Measurements from ENCODE around the gene PLEKHH3.
A peak's percentile ranks its signal among the peaks of the same experiment; 100 is the strongest.

Gene PLEKHH3

DNA sequence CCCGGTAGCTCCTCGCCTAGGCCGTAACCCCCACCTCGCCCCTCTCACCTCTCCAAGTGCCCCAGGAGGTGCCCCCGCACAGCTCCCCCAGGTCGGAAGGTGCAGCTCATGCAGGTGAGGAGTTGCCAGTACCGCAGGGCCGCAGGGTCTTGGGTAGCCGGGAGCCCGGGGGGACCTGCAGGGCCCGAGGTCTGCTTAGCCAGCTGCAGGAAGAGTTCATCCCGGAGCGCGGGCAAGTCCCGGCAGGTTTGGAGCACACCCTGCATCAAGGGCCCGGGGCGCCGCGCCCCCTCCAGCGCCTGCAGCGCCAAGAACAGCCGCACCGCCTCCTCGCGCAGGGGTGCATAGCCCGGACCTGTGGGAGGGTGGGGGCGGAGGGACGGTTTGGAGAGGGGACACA, 4.8 kb downstream of the PLEKHH3 start:
- WGBS, result 80% methylated on average over 28 of the region's 28 CpGs
- H2AK5ac ChIP-seq (ENCODE audit: low read length, severe bottlenecking), result no peak overlapping the region

DNA sequence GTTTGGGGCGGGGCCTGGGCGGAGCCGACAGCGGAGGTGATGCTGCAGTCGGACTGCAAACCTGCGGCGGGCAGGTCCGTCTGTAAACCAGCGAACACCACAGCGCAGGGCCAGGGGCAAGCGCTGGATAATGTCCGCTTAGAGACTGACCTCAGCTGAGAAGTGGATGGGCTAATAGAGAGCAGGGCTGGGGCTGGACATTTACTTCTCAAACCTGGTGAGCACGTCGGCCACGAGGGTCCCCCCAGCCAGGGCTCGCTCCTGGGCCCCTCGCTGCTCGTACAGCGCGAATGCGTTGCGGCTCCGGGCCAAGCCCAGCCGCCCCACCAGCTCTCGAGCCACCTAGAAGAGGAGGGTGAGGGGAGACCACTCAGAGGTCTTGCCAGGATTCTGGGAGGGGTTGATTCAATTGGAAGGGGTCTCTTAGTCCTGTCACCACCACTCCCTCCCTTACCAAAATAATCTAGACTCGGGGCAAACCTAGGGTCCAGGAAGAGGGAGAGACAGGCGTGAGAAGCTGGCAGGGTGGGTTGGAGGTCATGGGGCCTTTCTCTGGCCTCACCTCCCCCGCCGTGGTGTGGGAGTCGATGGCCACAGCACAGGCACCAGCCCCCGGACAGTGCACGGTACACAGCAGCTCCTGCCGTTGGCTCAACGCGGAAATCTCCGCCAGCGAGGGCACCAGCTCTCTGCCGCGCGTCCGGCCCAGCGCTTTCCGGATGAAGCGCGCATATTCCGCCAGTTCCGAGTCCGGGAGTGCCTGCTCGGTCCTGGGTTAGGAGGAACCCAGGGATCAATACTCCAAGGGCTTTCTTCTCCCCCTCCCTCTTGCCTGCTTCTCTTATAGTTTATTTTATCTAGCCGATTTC, 5.8 kb downstream of the PLEKHH3 start:
- peaks cover 39% of the 10 kb centered on the region for H3K79me1 ChIP-seq (replicated peaks; ENCODE audit: low read length, poor library complexity, severe bottlenecking)
- H2BK120ac ChIP-seq (ENCODE audit: low read depth, low read length), result no peak overlapping the region
- H3K36me3 ChIP-seq (ENCODE audit: control insufficient read depth in 1 of 2, insufficient read depth in 2 of 2, low read depth in 1 of 2, low read length in 2 of 2), result peaks cover 57 to 79% of the 10 kb centered on the region in 2 experiments
- no peaks in the 10 kb centered on the region for H3K9me3 ChIP-seq (ENCODE audit: control insufficient read depth, low read length)
- no peak overlapping the region for H3K9ac ChIP-seq (ENCODE audit: low read length)
- H2BK5ac ChIP-seq (ENCODE audit: low read depth, low read length, poor library complexity, severe bottlenecking), result no peak overlapping the region
- no peak overlapping the region for H3K18ac ChIP-seq (ENCODE audit: low read depth in 1 of 2, low read length in 2 of 2)
- H2AFZ ChIP-seq (ENCODE audit: low read depth, low read length), result no peak overlapping the region
- H2AK5ac ChIP-seq (ENCODE audit: low read length, severe bottlenecking), result no peak overlapping the region
- no peak overlapping the region for H3K27ac ChIP-seq (ENCODE audit: low read length, poor library complexity, severe bottlenecking)
- 85% methylated on average over 40 of the region's 50 CpGs for WGBS
- no peak overlapping the region for H3K4ac ChIP-seq (ENCODE audit: low read depth in 1 of 2, low read length in 2 of 2)
- no peak overlapping the region for H3K4me3 ChIP-seq (ENCODE audit: insufficient read depth in 1 of 2, low read depth in 1 of 2, low read length in 2 of 2)
- H2BK15ac ChIP-seq (ENCODE audit: low read depth, poor library complexity, severe bottlenecking), result no peak overlapping the region
- no peak overlapping the region for H4K91ac ChIP-seq (ENCODE audit: low read length)
- H3K23ac ChIP-seq (ENCODE audit: low read length in 2 of 2), result no peak overlapping the region
- H3K14ac ChIP-seq (ENCODE audit: low read length in 2 of 2), result no peak overlapping the region
- peak overlapping the region; percentile 30 for H4K8ac ChIP-seq (ENCODE audit: low read length)
- no peak overlapping the region for H2BK12ac ChIP-seq (ENCODE audit: low read length in 2 of 2)
- no peak for DNase-seq
- no peaks in the 10 kb centered on the region for H3K27me3 ChIP-seq (ENCODE audit: control insufficient read depth in 1 of 2, insufficient read depth in 1 of 2, low read length in 2 of 2)
- no peak overlapping the region for H3K4me2 ChIP-seq (ENCODE audit: low read length, poor library complexity, severe bottlenecking)
- H3K4me1 ChIP-seq (ENCODE audit: control insufficient read depth, insufficient read depth, low read depth, low read length), result peaks cover 59% of the 10 kb centered on the region

More for the DNA sequence above, 4.8 kb downstream of the PLEKHH3 start:
- H4K8ac ChIP-seq (ENCODE audit: low read length), result no peak overlapping the region
- H3K4ac ChIP-seq (ENCODE audit: low read depth in 1 of 2, low read length in 2 of 2), result no peak overlapping the region
- no peak overlapping the region for H2BK15ac ChIP-seq (ENCODE audit: low read depth, poor library complexity, severe bottlenecking)
- H3K14ac ChIP-seq (ENCODE audit: low read length in 2 of 2), result no peak overlapping the region
- DNase-seq, result no peak
- peaks cover 48 to 69% of the 10 kb centered on the region in 2 experiments for H3K36me3 ChIP-seq (ENCODE audit: control insufficient read depth in 1 of 2, insufficient read depth in 2 of 2, low read depth in 1 of 2, low read length in 2 of 2)
- no peak overlapping the region for H3K27ac ChIP-seq (ENCODE audit: low read length, poor library complexity, severe bottlenecking)
- no peak overlapping the region for H4K91ac ChIP-seq (ENCODE audit: low read length)
- no peak overlapping the region for H2AFZ ChIP-seq (ENCODE audit: low read depth, low read length)
- no peak overlapping the region for H2BK12ac ChIP-seq (ENCODE audit: low read length in 2 of 2)
- H2BK120ac ChIP-seq (ENCODE audit: low read depth, low read length), result no peak overlapping the region
- peaks cover 38% of the 10 kb centered on the region for H3K79me1 ChIP-seq (replicated peaks; ENCODE audit: low read length, poor library complexity, severe bottlenecking)
- H3K18ac ChIP-seq (ENCODE audit: low read depth in 1 of 2, low read length in 2 of 2), result no peak overlapping the region
- H3K4me3 ChIP-seq (ENCODE audit: insufficient read depth in 1 of 2, low read depth in 1 of 2, low read length in 2 of 2), result no peak overlapping the region
- H3K9me3 ChIP-seq (ENCODE audit: control insufficient read depth, low read length), result no peaks in the 10 kb centered on the region
- H3K9ac ChIP-seq (ENCODE audit: low read length), result no peak overlapping the region
- H2BK5ac ChIP-seq (ENCODE audit: low read depth, low read length, poor library complexity, severe bottlenecking), result no peak overlapping the region
- no peak overlapping the region for H3K23ac ChIP-seq (ENCODE audit: low read length in 2 of 2)
- H3K4me1 ChIP-seq (ENCODE audit: control insufficient read depth, insufficient read depth, low read depth, low read length), result peaks cover 58% of the 10 kb centered on the region
- H3K27me3 ChIP-seq (ENCODE audit: control insufficient read depth in 1 of 2, insufficient read depth in 1 of 2, low read length in 2 of 2), result no peaks in the 10 kb centered on the region
- no peak overlapping the region for H3K4me2 ChIP-seq (ENCODE audit: low read length, poor library complexity, severe bottlenecking)

DNA sequence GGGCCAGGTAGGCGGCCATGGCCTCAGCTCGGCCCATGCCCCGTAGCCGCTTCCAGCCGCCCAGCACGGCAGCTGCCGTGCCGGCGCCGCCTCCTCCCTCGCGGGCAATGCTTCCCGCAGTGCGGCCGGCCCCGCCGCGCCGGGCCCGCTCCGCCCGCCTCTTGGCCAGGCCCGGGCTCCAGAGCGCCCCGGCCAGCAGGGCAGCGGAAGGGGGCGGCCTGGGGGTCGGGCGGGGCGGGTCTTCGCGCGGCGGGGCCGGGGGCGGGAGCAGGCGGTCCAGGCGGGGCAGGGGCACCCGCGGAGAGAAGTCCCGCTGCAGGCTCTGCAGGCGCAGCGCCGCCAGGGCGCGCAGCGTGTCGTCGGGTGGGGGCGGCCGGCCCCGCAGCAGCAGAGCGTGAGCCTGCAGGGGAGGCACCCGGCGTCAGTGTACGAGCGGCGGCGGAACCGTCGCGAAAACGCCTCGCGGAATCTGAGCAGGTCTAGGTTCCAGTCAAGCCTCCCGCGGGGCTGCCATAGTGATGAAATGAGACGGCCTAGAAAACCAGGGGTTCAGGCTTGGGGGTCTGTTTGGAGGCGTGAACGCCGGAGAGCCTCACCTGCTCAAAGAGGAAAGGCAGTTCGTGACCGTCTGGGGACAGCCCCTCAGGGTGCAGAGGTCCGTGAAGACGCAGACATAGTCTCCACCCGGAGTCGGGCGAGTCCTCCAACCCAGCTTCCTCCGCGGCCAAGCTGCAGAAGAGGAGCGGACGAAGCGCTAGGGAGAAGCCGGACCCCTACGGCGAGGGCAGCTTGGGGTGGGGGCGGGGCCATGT, 6.6 kb downstream of the PLEKHH3 start:
- no peak overlapping the region for H2BK15ac ChIP-seq (ENCODE audit: low read depth, poor library complexity, severe bottlenecking)

DNA sequence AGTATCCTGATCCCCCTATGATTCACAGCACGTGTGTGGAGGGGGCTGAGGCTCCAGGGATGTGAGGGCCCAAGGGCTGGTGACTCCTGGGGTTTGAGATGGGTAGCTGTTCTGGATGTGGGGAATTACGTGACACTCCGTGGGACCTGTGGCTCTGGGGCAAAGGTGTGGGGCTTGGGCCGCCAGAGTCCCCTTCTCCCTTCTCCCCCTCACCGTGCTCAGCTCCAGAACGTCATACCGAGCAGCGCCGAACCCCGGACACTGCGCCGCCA, 7.2 kb downstream of the PLEKHH3 start:
- 72% methylated on average over 12 of the region's 12 CpGs for WGBS
- no peak overlapping the region for H3K9ac ChIP-seq (ENCODE audit: low read length)

More for the DNA sequence above, 6.6 kb downstream of the PLEKHH3 start:
- Histone ChIP-seq H3K9me3 (ENCODE audit: control insufficient read depth, low read length) (no peaks in the 10 kb centered on the region), H3K36me3 (ENCODE audit: control insufficient read depth in 1 of 2, insufficient read depth in 2 of 2, low read depth in 1 of 2, low read length in 2 of 2) (peaks cover 66 to 84% of the 10 kb centered on the region in 2 experiments), H2AK5ac (ENCODE audit: low read length, severe bottlenecking) (peak overlapping the region; percentile 45), H4K91ac (ENCODE audit: low read length) (peak overlapping the region; percentile 65), H3K4me3 (ENCODE audit: insufficient read depth in 1 of 2, low read depth in 1 of 2, low read length in 2 of 2) (no peak overlapping the region), H3K27me3 (ENCODE audit: control insufficient read depth in 1 of 2, insufficient read depth in 1 of 2, low read length in 2 of 2) (no peaks in the 10 kb centered on the region), H3K18ac (ENCODE audit: low read depth in 1 of 2, low read length in 2 of 2) (peak overlapping the region in 1 of 2 experiments; percentile 63), H3K4me1 (ENCODE audit: control insufficient read depth, insufficient read depth, low read depth, low read length) (peaks cover 50% of the 10 kb centered on the region), H3K4ac (ENCODE audit: low read depth in 1 of 2, low read length in 2 of 2) (peak overlapping the region; percentile 8 to 37), H2BK5ac (ENCODE audit: low read depth, low read length, poor library complexity, severe bottlenecking) (no peak overlapping the region), H3K14ac (ENCODE audit: low read length in 2 of 2) (no peak overlapping the region), H3K23ac (ENCODE audit: low read length in 2 of 2) (peak overlapping the region in 1 of 2 experiments; percentile 6), H2BK12ac (ENCODE audit: low read length in 2 of 2) (peak overlapping the region in 1 of 2 experiments; percentile 35), H4K8ac (ENCODE audit: low read length) (peak overlapping the region; percentile 86), H2AFZ (ENCODE audit: low read depth, low read length) (no peak overlapping the region), H3K9ac (ENCODE audit: low read length) (no peak overlapping the region), H3K27ac (ENCODE audit: low read length, poor library complexity, severe bottlenecking) (no peak overlapping the region), H3K79me1 (replicated peaks; ENCODE audit: low read length, poor library complexity, severe bottlenecking) (peaks cover 36% of the 10 kb centered on the region), H3K4me2 (ENCODE audit: low read length, poor library complexity, severe bottlenecking) (peak overlapping the region; percentile 29), H2BK120ac (ENCODE audit: low read depth, low read length) (peak overlapping the region; percentile 54)
- DNase-seq, result no peak
- 52% methylated on average over 71 of the region's 87 CpGs for WGBS

More for the DNA sequence above, 7.2 kb downstream of the PLEKHH3 start:
- H3K36me3 ChIP-seq (ENCODE audit: control insufficient read depth in 1 of 2, insufficient read depth in 2 of 2, low read depth in 1 of 2, low read length in 2 of 2), result peaks cover 66 to 84% of the 10 kb centered on the region in 2 experiments
- H2BK15ac ChIP-seq (ENCODE audit: low read depth, poor library complexity, severe bottlenecking), result no peak overlapping the region
- H3K4me1 ChIP-seq (ENCODE audit: control insufficient read depth, insufficient read depth, low read depth, low read length), result peaks cover 45% of the 10 kb centered on the region
- H3K4me2 ChIP-seq (ENCODE audit: low read length, poor library complexity, severe bottlenecking), result no peak overlapping the region
- H3K79me1 ChIP-seq (replicated peaks; ENCODE audit: low read length, poor library complexity, severe bottlenecking), result peaks cover 31% of the 10 kb centered on the region
- H3K4me3 ChIP-seq (ENCODE audit: insufficient read depth in 1 of 2, low read depth in 1 of 2, low read length in 2 of 2), result no peak overlapping the region
- no peak overlapping the region for H3K4ac ChIP-seq (ENCODE audit: low read depth in 1 of 2, low read length in 2 of 2)
- no peak overlapping the region for H3K27ac ChIP-seq (ENCODE audit: low read length, poor library complexity, severe bottlenecking)
- peak overlapping the region; percentile 65 for H4K91ac ChIP-seq (ENCODE audit: low read length)
- H3K9me3 ChIP-seq (ENCODE audit: control insufficient read depth, low read length), result no peaks in the 10 kb centered on the region
- H2BK5ac ChIP-seq (ENCODE audit: low read depth, low read length, poor library complexity, severe bottlenecking), result no peak overlapping the region
- H2BK12ac ChIP-seq (ENCODE audit: low read length in 2 of 2), result peak overlapping the region in 1 of 2 experiments; percentile 81
- no peak overlapping the region for H2AFZ ChIP-seq (ENCODE audit: low read depth, low read length)
- DNase-seq, result no peak
- H4K8ac ChIP-seq (ENCODE audit: low read length), result peak overlapping the region; percentile 86
- peak overlapping the region in 1 of 2 experiments; percentile 6 for H3K23ac ChIP-seq (ENCODE audit: low read length in 2 of 2)
- peak overlapping the region; percentile 50 for H2BK120ac ChIP-seq (ENCODE audit: low read depth, low read length)
- H3K14ac ChIP-seq (ENCODE audit: low read length in 2 of 2), result no peak overlapping the region
- H3K18ac ChIP-seq (ENCODE audit: low read depth in 1 of 2, low read length in 2 of 2), result no peak overlapping the region
- H2AK5ac ChIP-seq (ENCODE audit: low read length, severe bottlenecking), result peak overlapping the region; percentile 45
- no peaks in the 10 kb centered on the region for H3K27me3 ChIP-seq (ENCODE audit: control insufficient read depth in 1 of 2, insufficient read depth in 1 of 2, low read length in 2 of 2)
